A549 (cell line): Measurements from ENCODE around the gene ABL1.

ENCODE experiments used
- PHF8 ChIP-seq: fragments of 200-600 bp; sonication (generic); IDR thresholded peaks from 2 replicates; pipeline ENCODE4 v1.6.1; 2016; ENCODE audit warnings: low read depth, mild to moderate bottlenecking, antibody characterized with exemption, moderate library complexity, borderline replicate concordance
- RCOR1 ChIP-seq: fragments of 150-350 bp; IDR thresholded peaks from 2 replicates; pipeline ENCODE4 v1.6.1; 2014; ENCODE audit warnings: antibody characterized with exemption, low read length, low read depth

DNA sequence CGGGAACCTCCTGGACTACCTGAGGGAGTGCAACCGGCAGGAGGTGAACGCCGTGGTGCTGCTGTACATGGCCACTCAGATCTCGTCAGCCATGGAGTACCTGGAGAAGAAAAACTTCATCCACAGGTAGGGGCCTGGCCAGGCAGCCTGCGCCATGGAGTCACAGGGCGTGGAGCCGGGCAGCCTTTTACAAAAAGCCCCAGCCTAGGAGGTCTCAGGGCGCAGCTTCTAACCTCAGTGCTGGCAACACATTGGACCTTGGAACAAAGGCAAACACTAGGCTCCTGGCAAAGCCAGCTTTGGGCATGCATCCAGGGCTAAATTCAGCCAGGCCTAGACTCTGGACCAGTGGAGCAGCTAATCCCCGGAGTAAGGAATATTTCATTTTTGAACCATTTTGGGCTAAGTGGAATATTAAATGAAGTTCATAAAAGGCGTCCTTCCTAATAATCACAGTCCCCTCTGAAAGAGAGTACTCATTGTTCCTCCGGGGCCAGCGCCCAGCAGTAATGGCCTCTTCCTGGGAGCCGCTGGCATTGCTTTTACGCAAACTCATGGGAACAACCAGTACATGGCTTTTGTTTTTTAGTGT, 38.0 kb downstream of the ABL1 start:
- TF ChIP-seq PHF8 (no peak), RCOR1 (no peak)
